HL-60/S4 treated with retinoic acid at 250 ng/mL for 4 days and 3 days (cell line): ENCODE results near the gene PARN.
"Not testable (repeated sequence)": the region's sequence is repeated elsewhere in the genome, so short reads cannot be mapped to it uniquely, and the experiment has no call there.

ENCODE experiments used
- in situ Hi-C: fragments of 300-500 bp; cut with MboI; formaldehyde crosslinking; loops from 2 replicates; pipeline ENCODE4 v1.7.0; 2022; ENCODE audit warnings: low sequenced_read_pairs

Gene PARN

DNA sequence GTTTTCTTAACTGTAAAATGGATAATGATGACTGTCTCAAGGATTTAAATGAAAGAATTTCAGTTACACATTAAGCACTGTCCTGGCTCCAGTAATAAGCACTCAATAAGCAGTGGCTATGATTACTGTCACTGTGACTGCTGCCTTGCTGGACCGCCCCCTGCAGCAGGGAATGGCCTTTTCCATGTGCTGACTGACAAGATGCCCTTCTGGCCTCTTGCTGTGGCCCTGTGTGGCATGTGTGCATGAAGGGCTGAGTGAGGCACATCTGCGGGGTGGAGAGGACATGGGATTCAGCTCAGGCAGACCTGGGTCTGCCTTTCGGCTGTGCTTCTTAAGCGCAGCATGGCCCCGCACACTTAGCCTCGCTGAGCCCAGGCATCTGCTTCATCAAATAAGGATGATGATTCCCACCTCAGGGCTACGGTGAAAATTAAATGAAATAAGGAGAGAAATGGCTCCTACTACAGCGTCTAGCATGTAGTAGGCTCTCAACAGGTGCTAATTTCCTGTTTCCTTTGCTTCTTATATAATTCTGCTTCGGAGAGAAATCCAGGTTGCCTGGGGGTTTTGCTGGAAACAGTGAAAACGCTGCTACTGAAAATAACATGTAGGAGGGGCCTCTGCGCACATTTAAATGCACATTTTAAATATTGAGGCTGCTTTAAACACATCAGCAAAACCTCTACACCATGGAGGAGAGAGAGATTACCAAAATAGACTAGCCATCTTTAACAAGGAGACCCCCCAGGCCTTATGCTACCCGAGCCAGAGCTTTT, 183.9 kb downstream of the PARN start:
- in situ Hi-C loops = no loop called here

DNA sequence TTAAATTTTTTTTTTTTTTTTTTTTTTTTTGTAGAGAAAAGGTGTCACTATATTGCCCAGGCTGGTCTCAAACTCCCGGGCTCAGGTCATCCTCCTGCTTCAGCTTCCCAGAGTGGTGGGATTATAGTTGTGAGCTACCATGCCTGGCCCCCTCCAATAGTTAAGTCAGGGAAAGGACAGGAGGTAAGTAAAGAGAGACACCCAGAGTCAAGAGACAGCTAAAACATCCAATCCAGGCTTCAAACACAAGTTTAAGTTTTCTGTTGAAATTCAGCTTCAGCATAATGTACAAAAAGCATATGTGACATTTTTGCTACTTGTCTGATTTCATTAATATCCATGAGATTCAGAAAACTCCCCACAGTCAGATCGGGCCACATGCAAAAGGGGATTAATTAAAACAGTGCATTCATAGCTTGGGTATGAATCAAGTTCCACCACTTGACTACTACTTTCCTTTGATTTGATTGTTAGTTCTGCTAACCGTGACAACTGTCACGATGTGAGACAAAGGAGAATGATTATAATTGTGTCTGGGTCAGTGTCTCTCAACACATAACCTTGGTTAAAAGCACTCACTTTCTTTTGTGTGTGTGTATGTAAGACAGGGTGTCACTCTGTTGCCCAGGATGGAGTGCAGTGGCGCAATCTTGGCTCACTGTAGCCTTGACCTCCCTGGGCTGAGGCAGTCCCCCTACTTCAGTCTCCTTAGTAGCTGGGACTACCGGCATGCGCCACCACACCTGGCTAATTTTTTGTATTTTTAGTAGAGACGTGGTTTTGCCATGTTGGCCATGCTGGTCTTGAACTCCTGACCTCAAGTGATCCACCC, 184.9 kb downstream of the PARN start:
- in situ Hi-C loops = no loop called here

DNA sequence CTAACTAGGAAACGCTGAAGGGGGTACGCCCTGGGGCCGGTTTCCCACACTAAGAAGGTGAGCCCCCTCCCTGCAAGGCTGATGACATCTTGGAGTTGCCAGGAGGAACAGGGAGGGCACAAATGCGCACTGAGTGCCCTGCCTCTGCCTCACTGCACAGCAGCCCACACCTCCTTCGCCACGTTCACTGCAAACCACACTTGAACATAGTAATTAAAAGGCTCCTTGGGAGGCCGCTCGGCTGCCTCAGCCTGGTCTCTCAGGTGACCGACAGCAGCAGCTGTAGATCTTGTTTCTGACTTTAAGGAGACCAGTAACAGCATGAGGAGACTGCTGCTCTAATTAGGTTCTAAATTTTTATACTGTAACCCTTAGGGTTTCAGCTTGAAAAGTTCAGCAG, 188.5 kb downstream of the PARN start:
- in situ Hi-C loops = not testable (repeated sequence)

DNA sequence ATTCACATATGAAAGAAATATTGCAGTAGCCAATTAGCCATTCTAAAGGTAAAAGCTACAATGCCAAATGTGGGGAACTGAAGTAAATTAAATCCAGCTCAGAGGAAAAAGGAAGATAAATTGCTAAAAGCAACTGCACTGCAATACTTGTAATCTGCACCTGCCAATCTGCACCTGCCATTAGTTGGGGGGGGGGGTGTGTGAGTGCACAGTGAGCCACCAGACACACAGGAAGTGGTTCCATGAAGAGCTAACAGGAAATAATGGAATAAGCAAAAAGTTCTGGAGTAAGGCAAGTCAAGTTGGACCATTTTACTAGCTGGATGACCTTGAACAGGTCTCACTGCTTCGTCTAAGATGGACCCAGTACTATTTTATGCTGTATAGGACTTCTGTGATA, 191.8 kb downstream of the PARN start:
- in situ Hi-C loops = no loop called here

DNA sequence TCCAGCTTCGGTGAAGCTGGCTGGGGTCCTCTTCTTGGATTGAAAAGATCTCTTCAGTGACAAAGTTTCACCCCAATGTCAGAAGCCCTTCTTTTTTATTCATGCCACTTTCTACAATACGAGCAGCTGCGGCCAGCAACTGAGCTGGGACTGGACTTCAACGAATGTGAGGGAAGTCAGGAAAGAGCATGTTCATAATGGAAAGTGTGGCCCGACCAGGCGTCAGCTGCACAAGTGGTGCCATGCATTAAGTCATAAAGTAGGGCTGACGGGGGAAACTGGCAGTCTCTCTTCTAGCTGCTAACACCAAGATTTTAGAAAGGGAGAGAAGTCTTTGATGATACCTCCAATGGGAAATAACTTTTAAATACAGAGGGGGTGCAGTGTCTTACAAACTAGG, 192.6 kb downstream of the PARN start:
- in situ Hi-C loops = no loop called here

DNA sequence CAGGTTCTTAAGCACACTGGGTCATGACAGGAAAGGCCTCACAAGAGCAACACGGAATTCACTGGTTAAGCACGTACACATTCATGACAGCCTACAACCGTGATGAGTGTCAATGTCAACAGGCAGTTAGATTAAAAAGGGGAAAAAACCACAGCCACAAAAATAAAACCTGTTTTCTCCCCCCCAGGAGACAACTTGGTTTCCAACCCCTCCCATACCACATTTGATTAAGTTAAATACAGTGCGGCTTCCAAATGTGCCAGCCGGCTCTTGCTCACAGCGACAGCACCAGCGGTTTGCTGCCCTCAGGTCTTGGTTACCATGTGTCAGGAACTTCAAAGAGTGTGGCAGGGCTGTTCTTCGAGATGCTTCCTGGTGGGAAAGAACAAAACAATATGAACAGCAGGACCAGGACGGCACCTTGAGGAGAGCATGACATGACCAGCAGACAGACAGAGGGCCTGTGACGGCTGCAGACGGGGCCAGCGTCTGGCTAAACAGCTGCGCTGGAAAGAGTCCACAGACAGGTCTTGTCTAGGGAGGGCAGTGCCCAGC, 193.6 kb downstream of the PARN start:
- in situ Hi-C loops = no loop called here

DNA sequence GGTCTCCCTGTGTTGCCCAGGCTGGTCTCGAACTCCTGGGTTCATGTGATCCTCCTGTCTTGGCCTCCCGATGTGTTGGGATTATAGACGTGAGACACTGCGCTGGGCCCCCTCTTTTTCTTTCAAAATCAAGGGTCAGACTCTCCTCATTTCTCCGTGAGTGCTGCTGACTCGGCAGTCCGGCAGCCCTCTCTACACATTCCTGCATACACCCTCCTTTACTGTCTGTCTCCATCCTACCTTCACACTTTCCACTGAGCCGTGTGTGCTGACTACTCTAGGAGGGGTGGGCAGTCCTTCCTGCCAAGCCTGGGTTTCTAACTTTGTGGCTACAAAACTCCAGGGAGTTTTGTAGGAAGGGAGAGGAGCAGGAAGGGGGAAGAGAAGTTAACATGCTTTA, 195.2 kb downstream of the PARN start:
- in situ Hi-C loops = no loop called here

DNA sequence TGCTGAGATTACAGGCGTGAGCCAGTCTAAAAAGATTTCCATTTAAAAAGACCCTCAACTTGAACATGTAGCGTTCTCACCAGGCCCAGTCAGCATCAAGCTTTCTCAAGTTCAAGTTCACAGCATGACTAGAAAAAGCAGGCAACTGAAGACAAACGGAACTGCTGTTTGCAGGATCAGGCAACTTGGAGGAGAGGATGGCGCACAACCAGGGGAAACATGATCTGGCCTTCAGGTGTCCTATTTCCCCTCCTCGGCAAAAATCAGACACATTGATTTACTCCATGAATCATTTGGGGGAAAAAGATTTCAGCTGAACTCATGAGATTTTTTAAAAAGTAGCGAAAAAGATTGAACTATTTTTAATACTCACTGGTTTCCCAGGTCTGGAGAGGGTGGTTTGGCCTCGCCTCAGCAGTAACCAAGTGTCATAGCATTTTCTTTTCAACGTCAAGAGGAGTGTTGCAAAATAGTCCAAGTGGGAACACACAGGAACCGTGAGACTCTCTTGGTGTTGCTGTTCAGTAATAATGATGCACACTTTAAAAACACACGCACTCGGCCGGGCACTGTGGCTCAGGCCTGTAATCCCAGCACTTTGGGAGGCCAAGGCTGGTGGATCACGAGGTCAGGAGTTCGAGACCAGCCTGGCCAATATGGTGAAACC, 201.0 kb downstream of the PARN start:
- in situ Hi-C loops = not testable (repeated sequence)

DNA sequence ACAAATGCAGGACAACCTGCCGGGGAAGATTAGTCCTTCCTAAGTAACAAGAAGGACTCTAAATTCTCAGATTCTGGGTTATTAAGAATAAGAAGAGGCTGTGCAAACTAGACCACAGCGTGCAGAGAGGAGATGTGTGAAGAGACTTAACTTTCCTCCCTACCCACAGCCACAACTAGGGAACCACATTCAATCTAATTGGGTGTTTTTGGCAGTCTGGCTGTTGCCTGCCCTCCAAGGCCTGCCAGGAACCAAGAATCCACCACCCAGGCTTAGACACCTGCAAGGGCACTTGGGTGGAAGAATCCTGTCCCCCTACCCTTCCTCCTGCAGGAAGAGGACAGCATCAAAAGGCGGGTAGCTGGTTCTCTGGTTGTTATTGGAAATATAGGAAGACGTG, 202.0 kb downstream of the PARN start:
- in situ Hi-C loops = no loop called here

DNA sequence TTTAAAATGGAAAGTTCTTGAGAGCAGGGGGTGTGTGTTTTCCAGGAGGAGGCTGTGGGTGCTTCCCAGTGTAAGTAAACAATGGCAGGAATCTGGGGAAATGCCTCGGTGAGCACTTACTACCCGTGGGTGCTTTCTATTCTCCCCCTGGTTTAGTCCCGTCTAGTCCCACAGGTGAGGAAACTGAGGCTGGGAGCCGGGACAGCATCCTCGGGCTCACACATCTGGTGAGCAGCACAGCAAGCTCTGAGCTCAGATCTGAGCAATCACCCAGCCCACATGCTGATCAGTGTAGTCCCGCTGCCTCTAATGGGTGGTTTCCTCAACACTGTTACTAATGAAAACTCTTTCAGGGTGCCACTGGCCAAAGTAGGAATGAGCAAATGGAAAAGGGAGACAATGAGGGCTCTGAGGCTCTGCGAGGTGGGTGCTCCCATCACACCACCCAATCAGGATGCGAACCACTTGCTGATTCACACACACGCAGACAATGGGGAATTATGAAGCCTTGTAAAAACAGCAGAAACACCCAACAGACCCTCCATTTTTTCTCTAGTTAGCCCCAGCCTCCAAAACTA, 202.6 kb downstream of the PARN start:
- in situ Hi-C loops = no loop called here

DNA sequence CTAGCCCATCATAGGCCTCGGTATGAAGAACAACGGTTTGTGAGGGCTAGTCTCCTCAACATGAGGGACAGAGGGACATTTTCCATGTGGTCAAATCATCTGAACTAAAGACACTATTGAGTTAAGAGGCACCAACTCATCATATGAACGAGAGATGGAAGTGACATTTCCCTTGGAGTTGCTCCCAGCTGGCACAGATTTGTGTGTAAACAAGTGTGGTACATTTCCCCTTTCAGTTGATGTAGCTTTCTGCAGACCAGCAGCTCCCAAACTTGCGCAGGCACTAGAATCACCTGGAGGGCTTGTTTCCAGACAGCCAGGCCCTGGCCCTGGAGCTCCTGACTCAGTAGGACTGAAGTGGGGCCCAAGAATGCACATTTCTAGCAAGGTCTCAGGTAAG, 205.5 kb downstream of the PARN start:
- in situ Hi-C loops = no loop called here

DNA sequence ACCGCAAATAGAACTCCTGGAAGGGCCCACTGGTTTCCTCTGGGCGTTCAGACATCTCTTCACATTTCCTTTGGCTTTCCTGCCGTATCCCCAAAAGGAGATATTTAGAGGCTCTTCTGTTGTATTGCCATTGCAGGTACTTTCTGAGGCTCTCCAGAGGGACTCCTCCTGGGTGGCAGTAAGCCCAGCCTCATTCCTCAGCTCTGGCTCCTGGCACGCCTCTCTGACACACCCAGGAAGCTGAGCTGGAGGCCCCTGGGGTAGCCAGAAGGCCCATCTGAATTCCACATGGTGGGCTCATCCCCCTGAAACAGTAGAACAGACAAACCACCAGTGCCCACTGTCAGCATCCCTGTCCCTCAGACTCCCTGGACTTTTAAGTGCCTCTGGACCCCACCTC, 206.7 kb downstream of the PARN start:
- in situ Hi-C loops = no loop called here

DNA sequence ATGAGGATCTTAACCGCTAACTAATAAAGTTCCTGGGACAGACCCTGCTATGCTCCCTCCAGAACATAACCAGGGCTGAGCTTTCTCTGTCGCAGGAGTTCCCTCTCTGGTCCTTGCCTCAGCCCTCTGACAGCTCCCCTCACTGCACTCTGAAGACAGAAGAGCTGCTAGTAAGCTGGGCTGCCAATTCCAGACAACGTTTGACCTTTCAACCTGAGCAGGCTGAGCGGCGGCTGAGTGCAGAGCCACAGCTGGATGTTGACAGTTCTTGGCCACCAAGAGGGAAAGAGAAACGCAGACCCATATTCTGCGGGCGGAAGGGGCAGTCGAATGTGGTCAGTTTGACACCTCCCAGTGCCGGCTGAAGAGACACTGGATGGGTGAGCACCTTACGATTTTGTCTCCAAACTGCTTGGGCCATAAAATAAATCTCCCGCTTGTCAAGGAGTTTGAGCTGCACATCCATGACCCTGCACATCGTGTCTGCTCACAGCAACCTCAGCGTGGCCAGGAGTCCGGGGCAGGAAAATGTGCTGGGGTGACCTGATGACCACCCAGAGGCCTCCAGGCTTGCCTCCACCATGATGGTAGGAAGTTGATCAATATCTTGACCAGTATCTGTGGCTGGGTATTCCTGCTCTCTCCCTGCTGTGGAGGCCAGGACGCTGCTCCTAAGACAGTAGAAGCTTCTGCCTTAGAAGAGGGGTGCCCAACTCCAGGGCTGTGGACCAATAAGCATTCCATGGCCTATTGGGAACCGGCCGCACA, 209.2 kb downstream of the PARN start:
- in situ Hi-C loops = no loop called here

DNA sequence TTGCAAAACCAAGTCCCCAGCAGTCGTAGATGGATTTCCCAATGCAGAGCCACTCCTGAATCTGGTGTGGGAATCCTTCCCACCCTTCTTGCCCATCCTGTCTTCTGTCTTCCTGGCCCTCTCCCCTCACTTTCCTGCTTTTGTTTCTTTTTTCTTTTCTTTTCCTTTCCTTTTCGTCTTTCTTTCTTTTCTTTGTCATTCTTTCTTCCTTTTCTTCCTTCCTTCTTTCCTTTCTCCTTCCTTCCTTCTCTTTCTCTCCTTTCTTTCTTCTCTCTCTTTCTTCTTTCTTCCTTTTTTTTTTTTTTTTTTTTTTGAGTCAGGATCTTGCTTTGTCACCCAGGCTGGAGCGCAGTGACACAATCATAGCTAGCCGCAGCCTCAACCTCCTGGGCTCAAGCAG, 209.8 kb downstream of the PARN start:
- in situ Hi-C loops = not testable (repeated sequence)

DNA sequence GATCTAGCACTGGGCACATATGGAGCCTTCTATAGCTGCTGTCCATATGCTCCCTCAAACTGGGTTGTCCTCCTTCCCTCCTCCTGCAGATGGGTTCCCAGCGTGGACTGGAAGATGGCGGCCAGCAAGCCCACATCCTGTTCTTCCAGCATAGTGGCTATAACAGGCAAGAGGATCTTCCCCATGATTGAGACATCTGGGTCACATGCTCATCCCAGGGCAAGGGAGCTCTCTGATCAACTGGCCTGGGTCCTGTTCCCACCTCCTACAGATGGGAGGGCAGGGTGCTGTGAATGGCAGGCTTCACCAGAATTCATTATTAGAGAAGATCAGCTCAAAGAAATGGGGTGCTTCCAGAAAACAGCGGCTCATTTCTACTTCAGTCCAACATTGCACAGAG, 210.2 kb downstream of the PARN start:
- in situ Hi-C loops = no loop called here

DNA sequence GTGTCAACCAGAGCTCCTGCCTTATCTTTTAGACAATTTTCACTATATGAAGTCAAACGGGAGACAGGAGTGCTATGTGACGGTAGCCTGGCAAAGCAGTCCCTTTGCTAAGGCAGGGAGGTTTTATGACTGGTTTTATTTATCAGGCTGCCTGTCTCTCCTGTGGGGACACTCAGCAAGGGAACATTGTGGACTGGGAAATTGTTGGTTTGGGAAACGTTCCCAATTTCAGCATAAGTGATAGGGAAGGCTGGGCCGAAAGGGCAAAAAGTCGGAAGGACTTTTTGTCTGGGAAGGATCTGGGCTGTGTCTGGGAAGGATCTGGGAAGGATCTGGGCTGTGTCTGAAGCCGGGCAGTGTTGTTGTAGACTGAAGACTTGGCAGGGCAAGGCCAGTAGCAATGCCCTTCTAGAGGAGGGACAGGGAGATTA, 211.2 kb downstream of the PARN start:
- in situ Hi-C loops = no loop called here

DNA sequence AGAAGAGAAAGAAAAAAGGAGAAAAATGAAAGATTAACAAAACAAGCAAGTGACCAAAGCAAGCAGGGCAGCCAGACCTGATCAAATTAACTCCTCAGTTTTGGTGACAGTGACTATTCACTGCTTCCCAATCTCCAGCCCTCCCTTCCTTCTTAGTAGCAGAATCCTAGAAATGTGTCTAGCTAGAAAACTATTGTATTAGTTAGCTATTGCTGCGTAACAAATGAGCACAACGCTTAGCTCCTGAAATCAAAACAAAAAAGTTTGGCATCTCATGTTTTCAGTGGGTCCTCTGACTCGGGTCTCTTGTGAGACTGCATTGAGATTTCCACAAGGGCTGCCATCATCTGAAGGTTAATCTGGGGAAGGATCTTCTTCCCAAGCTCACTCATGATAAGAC, 213.9 kb downstream of the PARN start:
- in situ Hi-C loops = no loop called here

DNA sequence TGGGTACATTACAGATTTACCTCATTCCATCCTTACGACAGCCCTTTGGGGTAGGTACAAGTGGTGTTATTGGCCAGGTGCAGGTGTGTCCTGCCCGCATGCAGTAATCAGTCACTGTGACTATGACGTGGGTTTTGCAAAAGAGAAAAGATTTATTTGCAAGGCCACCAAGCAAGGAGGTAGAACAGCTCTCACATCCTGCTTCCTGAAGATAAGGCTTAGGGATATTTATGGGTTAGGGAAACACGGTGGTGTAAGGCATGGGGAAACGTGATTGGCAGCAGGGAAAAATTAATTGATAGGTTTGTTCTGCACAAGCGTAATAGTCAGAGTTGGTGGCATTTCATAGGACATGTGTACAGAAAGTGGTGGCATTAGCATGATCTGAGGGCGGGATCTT, 214.8 kb downstream of the PARN start:
- in situ Hi-C loops = no loop called here

DNA sequence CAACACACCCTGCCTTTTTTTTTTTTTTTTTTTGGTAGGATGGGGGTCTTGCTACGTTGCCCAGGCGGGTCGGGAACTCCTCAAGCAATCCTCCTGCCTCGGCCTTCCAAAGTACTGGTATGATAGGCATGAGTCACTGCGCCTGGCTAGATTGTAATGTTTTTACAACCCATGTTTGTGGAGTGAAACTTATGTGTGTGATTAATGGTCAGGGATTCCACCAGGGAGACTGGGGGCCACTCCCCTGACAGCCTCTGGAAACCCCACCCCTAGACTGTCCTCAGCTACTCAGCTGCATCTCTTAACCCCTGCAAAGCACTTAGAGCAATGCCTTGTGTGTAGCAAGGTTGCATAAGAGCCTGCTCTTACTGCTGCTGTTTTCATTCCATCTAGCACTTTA, 220.5 kb downstream of the PARN start:
- in situ Hi-C loops = no loop called here

DNA sequence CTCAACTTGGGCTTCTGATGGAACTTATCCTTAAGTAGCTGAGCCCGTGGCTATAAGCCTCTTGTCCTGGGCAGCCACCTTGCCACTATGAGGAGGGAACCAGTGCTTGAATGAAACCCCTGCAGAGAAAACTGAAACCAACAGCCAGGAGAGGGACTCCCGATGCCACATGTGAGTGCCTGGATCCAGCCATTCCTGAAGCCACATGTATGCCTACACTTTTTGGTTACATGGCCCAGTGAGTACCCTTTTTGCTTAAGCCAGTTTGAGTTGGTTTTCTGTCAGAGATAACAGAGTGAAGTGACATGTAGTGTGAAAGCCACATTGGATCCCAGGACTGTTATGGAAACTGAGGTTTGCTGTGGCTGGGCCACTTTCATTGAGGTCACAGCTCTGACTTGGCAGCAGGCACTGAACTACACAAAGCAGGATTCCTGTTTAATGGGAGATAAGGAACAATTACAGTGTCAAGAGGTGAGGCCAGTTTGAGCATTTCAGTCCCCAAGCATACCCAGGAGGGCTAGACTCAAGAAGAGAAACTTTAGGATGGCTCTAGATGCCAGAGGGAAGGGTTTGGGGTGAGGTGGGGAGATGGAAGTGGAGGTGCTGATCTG, 222.2 kb downstream of the PARN start:
- in situ Hi-C loops = no loop called here
